Right lung (tissue), 5 donors: ENCODE data around the gene MDK. TPM values are rescaled to one million over a fixed set of nuclear protein-coding genes. Genes with fewer than 3 reads are reported as not detected.

Source experiments
- polyA plus RNA-seq, 5 donors: library from polyadenylated mRNA; unstranded; fragments of 120-200 nt; gene quantifications; one replicate each; pipeline versions ENCODE4 v1.2.1 to v1.2.3, GENCODE V29; 2013; ENCODE audit warnings: inconsistent platforms in 1 of 5, low replicate concordance in 1 of 5; ENCODE audit not compliant: insufficient read length in 5 of 5, insufficient read depth in 1 of 5

Gene MDK
- polyA plus RNA-seq, 5 donors, result 772 to 1,227 (median 952) TPM

Other genes with a start within 250 kb of the MDK start
- 10 to 100 TPM; 14.1 to 32.1 (median 21.2) TPM for gene CREB3L1, start 104.0 kb upstream of the MDK start, polyA plus RNA-seq
- gene DGKZ, start 34.2 kb upstream of the MDK start, polyA plus RNA-seq, result 10 to 100 TPM; 26.6 to 53.1 (median 32.4) TPM
- under 1 TPM in 2 of 5 donors, not detected in 3; 0.13 to 0.14 TPM for gene CHRM4, start 10.1 kb downstream of the MDK start, polyA plus RNA-seq
- gene AMBRA1, start 212.4 kb downstream of the MDK start, polyA plus RNA-seq, result 10 to 100 TPM; 18.6 to 24.3 (median 20.7) TPM
- gene HARBI1, start 235.6 kb downstream of the MDK start, polyA plus RNA-seq, result 1 to 10 TPM; 2.5 to 3.7 (median 3.1) TPM
- gene ATG13, start 235.9 kb downstream of the MDK start, polyA plus RNA-seq, result 10 to 100 TPM; 47.6 to 56.6 (median 49.5) TPM